Astrocyte of the spinal cord (primary cell): Measurements from ENCODE around the gene PIEZO2.
"Not testable (repeated sequence)": the region's sequence is repeated elsewhere in the genome, so short reads cannot be mapped to it uniquely, and the experiment has no call there.

ENCODE experiments used
- DNase-seq: peaks from one replicate; pipeline ENCODE4 v3.0.0; 2011; ENCODE audit warnings: low read depth, low spot score
- H3K4me3 ChIP-seq: 2 replicates; pipeline ENCODE4 v1.5.1; 2011; ENCODE audit warnings: low read depth, mild to moderate bottlenecking, low read length, moderate library complexity
- in situ Hi-C: cut with HindIII; loops from 2 replicates; pipeline ENCODE4 v1.10.0; 2017; ENCODE audit warnings: low sequenced_read_pairs
- TF ChIP-seq, protein P1 (sequence below): IDR thresholded peaks from 2 replicates; pipeline ENCODE4 v1.5.1; 2012; ENCODE audit warnings: low read depth, mild to moderate bottlenecking, low read length, inconsistent platforms

The PIEZO2 gene

DNA sequence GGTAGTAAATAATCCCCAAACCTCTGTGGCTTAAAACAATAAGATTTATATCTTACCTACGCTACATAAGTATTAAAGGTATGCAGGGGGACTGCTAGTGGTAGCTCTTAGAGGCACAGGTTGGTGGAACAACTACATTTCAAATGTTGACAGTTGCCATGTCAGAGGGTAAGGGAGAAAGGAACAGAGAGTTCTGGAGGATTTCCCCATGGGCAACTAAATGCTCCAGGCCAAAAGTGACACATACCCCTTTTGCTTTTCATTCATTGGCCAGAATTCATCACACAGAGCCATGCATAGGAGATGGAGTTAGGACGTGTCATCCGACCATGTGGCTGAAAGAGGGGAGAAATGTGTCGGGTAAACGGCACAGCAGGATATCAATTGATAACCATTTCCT is 490.4 kb downstream of the PIEZO2 start:
- H3K4me3 ChIP-seq = no peak overlapping the region
- in situ Hi-C loops = no loop called here
- DNase-seq = no peak
- TF ChIP-seq, protein P1, sequence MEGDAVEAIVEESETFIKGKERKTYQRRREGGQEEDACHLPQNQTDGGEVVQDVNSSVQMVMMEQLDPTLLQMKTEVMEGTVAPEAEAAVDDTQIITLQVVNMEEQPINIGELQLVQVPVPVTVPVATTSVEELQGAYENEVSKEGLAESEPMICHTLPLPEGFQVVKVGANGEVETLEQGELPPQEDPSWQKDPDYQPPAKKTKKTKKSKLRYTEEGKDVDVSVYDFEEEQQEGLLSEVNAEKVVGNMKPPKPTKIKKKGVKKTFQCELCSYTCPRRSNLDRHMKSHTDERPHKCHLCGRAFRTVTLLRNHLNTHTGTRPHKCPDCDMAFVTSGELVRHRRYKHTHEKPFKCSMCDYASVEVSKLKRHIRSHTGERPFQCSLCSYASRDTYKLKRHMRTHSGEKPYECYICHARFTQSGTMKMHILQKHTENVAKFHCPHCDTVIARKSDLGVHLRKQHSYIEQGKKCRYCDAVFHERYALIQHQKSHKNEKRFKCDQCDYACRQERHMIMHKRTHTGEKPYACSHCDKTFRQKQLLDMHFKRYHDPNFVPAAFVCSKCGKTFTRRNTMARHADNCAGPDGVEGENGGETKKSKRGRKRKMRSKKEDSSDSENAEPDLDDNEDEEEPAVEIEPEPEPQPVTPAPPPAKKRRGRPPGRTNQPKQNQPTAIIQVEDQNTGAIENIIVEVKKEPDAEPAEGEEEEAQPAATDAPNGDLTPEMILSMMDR = no peak

DNA sequence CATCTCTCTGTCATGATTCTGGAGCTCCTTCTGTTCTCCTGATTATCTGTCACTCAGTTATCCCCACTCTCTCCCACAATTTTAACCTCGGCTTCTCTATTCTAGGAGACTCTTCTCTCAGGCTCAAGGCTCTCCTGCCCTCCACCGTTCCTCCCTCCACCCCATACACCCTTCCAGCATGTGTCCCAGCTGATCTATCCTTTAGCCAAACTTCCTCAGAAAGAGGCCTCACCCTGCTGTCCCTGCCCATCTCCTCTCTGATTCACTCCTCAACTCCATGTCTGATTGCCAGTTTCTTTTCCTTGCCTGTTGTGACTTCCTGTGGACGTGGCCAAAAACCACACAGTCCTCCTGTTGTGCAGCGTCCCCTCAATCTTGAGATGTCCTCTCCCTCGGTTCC is 505.4 kb downstream of the PIEZO2 start:
- in situ Hi-C loops, H3K4me3 ChIP-seq, DNase-seq: not testable (repeated sequence)

DNA sequence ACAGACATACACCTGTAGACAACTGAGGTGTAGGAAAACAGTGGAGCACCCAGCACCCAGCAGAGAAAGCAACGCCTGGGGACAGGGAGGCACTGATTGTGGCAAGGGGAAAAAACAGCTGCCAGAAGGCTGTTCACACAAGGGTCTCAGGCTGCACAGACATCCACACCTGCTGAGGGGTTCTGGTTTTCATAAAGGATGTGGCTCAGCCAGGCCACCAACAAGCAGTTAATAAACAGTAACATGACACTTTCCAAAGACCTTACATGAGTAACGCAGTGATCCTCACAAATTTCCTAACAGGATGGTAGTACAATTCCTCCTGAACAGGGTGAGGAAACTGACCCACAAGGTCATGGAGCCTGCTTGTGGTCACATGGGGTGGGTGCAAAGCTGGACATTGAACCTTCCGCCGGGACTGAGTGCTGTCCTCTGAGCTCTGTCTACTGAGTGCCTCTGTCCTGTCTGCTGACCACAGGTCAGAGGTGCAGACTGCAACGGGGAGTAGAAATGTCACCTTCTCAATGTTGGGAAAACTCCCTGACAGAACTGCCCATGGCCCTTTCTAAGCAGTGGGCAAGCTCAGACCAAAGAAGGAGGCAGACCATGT is 506.3 kb downstream of the PIEZO2 start:
- H3K4me3 ChIP-seq, DNase-seq, in situ Hi-C loops: not testable (repeated sequence)

DNA sequence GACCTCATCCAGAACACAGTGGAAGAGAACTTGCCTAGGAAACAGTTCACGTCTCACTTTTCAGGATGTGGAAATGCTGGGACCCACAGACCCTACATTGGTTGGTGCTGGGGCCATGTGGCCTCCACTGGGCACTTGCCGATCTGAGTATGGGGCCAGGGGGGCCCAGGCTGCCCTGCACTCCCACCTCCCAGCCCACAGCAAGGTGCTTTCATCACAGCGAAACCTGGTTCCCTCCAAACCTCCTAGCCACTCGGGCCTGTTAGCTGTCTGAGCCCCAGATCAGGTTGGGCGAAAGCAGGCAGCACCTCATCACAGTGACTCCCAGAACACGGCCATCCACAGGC is 510.9 kb downstream of the PIEZO2 start:
- H3K4me3 ChIP-seq, in situ Hi-C loops, DNase-seq: not testable (repeated sequence)

DNA sequence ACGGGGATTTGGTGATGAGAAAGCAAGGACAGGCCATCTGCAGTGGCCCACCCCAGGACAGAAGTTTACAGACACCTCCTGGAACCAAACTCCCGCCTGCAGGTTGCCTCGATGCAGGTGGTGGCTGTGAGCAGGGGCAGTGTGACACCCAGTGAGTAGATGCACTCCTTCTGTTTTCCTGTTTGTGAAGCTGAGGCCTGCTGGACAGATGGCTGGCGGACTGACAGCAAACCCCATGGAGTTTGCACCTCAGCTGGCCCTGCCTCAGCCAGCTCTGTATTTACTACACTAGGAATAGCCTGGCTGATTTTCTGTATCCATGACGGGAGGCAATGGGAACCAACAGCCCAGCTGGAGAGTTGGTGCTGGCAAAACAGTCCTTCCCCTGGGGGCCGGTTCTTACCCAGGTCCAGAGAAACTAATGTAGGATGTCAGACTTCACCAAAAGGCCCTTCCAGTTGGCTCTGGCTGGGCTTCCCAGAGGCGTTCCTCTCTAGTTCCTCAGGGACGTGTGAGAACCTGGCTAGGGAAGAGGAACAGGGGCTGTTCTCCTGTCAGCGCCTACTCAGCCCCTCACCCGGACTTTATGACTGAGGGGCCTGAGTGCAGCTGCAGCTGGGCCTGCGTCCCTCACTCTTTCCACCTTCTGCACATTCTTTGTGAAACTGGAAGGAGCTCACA is 511.4 kb downstream of the PIEZO2 start:
- in situ Hi-C loops, H3K4me3 ChIP-seq, DNase-seq: not testable (repeated sequence)

DNA sequence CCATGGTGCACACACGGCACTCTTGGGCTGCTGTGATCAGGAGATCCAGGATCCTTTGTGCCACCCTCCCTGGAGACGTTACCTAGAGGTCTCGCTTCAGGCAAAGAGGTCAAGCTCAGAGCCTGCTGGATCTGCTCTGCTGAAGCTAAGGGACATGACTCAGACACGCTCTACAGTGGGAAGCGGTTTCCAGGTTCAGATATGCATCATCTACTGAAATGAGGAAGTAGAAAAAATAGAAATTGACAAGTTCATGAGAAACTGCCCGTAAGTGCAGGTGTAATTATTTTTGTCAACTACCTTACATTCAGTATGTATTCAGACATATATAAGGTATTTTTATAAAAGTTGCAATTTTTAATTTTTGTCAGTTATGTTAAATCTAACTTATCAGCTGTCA is 520.3 kb downstream of the PIEZO2 start:
- in situ Hi-C loops, DNase-seq, H3K4me3 ChIP-seq: not testable (repeated sequence)

DNA sequence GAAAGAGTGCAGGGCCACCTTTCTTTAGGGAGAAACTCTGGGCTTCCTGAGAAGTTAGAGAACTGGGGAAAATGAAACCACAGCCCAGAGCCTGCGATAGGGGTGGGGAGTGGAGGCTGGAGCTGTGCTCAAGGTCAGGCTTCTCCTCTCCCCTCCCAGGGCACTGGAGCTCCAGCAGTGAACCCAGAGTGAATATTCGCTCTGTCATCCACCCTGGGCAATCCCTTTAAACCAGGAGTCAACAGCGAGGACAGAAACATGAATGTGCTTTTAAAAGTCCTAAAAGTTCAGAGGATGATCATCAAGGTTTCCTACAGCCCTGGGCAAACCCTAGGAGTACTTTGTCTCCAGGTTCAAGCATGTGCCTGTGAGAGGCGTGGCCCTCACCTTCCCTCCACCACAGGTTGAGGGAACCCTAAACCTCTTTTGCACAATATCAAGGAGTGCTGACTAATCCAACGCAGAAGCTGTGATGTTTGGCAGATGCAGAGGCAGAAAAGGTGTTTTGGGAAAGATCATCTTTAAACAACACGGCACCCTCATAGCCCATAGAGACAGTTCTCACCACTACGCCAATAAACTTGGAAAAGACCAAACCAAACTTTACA is 522.7 kb downstream of the PIEZO2 start:
- DNase-seq, in situ Hi-C loops, H3K4me3 ChIP-seq: not testable (repeated sequence)

DNA sequence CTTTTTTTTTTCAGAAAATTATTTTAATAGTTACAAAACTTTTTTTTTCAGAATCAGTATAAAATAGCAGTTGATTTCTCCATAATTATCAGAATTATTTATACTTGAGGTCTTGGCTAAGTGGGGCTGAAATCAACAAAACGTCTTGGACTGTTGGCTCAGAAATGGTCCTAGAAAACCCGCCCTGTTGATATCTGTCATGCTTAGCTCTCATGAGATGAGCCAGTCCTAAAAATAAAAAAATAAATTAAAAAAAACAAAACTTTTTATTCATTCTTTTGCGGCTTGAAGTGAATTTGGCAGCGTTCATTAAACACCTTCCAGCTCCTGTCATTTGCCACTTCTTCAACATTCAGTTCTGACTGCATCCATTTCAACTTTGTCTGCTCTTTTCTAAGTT is 525.8 kb downstream of the PIEZO2 start:
- DNase-seq, H3K4me3 ChIP-seq, in situ Hi-C loops: not testable (repeated sequence)

DNA sequence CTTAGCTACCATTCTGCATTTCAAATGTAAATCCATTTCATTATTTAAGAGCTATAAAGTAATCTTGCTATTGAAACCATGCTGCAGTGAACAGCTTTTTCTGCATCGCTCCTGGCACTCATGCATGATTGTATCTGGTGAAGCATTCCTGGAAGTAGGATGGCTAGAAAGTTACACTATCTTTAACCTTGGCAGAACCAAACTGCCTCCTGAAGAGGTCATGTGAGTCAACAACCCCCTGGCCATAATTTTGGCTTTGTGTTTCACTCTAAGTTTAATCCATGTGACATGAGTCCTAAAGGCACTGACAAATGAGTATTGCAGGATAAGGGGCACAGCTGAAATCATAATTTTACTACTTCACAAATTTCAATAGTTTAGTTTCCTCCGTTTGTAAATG is 526.4 kb downstream of the PIEZO2 start:
- in situ Hi-C loops, H3K4me3 ChIP-seq, DNase-seq: not testable (repeated sequence)

DNA sequence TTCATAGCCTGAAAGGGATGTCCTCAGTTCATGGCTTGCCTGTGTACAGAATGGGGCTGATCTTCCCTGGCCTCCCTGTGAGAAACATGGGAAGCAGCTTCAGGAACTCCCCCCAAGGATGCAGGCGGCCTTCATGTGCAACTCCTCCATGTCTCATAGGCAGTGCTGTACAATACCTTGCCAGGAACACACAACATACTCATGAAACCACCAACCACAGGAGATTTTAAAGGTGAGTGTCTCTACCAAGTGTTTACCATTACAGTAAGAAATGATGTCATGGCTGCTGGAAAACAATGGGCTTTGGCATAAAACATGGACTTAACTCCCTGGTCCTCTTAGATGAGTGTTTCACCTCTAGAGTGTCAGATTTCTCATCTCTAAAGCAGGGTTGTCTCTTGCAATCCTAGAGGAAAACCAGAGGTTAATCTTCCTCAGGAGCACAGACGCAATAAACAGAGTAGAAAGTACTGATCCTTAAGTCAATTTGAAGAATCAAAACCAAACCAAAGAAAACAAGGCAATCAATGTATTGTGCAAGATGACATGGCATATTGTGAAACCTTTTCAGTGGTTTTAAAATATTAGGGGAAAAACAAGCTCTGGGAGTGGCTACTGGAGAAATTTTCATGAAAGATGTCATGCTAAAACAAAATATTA is 528.6 kb downstream of the PIEZO2 start:
- in situ Hi-C loops, DNase-seq, H3K4me3 ChIP-seq: not testable (repeated sequence)
